Neural cell (in vitro differentiated cells): ENCODE data around the gene APMAP. TPM values are rescaled to one million over a fixed set of nuclear protein-coding genes. Genes with fewer than 3 reads are reported as not detected.

ENCODE experiments used
- H2AFZ ChIP-seq: fragments of 200-600, 300-800 bp; sonication (generic), shearing (Covaris generic); 2 replicates; pipeline ENCODE4 v1.6.0; 2014; ENCODE audit warnings: low read depth, mild to moderate bottlenecking, antibody characterized with exemption, low read length, moderate library complexity
- H3F3A ChIP-seq: fragments of 200-600 bp; shearing (Covaris generic); 2 replicates; pipeline ENCODE4 v1.6.1; 2016; ENCODE audit warnings: mild to moderate bottlenecking, moderate library complexity, mixed read lengths, antibody characterized with exemption, low read length; ENCODE audit not compliant: insufficient read depth, poor library complexity, severe bottlenecking
- H3K27ac ChIP-seq: fragments of 200-600, 300-800 bp; sonication (generic), shearing (Covaris generic); 2 replicates; pipeline ENCODE4 v1.5.1; 2014; ENCODE audit warnings: mild to moderate bottlenecking, low read length, moderate library complexity
- H3K27me3 ChIP-seq: fragments of 300-800, 200-600 bp; sonication (generic), shearing (Covaris generic); 2 replicates; pipeline ENCODE4 v1.6.0; 2014; ENCODE audit warnings: mild to moderate bottlenecking, low read depth, low read length, moderate library complexity; ENCODE audit not compliant: insufficient read depth
- H3K36me3 ChIP-seq: fragments of 300-800, 200-600 bp; sonication (generic), shearing (Covaris generic); 2 replicates; pipeline ENCODE4 v1.5.1; 2014; ENCODE audit warnings: mild to moderate bottlenecking, antibody characterized with exemption, low read length, moderate library complexity; ENCODE audit not compliant: insufficient read depth
- H3K4me2 ChIP-seq: fragments of 300-800, 200-600 bp; sonication (generic), shearing (Covaris generic); 2 replicates; pipeline ENCODE4 v1.6.0; 2014; ENCODE audit warnings: mild to moderate bottlenecking, low read length
- H3K4me3 ChIP-seq: fragments of 300-800, 200-600 bp; sonication (generic), shearing (Covaris generic); 2 replicates; pipeline ENCODE4 v1.5.1; 2014; ENCODE audit warnings: mild to moderate bottlenecking, low read length, moderate library complexity
- H3K79me2 ChIP-seq: fragments of 200-600 bp; shearing (Covaris generic); replicated peaks from 2 replicates; pipeline ENCODE4 v1.6.0; 2014; ENCODE audit warnings: mild to moderate bottlenecking, low read length, moderate library complexity; ENCODE audit not compliant: insufficient read depth
- H3K9ac ChIP-seq: fragments of 300-800, 200-600 bp; sonication (generic), shearing (Covaris generic); 2 replicates; pipeline ENCODE4 v1.6.1; 2016; ENCODE audit warnings: mild to moderate bottlenecking, low read length, mixed read lengths
- H3K9me2 ChIP-seq: fragments of 200-600 bp; shearing (Covaris generic); 2 replicates; pipeline ENCODE4 v1.6.1; 2016; ENCODE audit warnings: mild to moderate bottlenecking, low read length, mixed read lengths; ENCODE audit not compliant: insufficient read depth
- H3K9me3 ChIP-seq: fragments of 200-600, 300-800 bp; sonication (generic), shearing (Covaris generic); 2 replicates; pipeline ENCODE4 v1.6.1; 2016; ENCODE audit warnings: mild to moderate bottlenecking, mixed run types, low read length, moderate library complexity, mixed read lengths
- H4K20me1 ChIP-seq: fragments of 200-600 bp; shearing (Covaris generic); 2 replicates; pipeline ENCODE4 v1.6.1; 2016; ENCODE audit warnings: mild to moderate bottlenecking, mixed run types; ENCODE audit not compliant: insufficient read depth
- CTCF ChIP-seq: fragments of 450-650 bp; IDR thresholded peaks from 2 replicates; pipeline ENCODE4 v1.5.1; 2014; ENCODE audit warnings: antibody characterized with exemption, mild to moderate bottlenecking, moderate library complexity; ENCODE audit not compliant: poor library complexity, severe bottlenecking
- EP300 ChIP-seq: fragments of 450-650 bp; conservative IDR thresholded peaks from 2 replicates; pipeline ENCODE4 v1.6.1; 2014; ENCODE audit warnings: antibody characterized with exemption, mild to moderate bottlenecking, moderate library complexity; ENCODE audit not compliant: poor library complexity, severe bottlenecking
- EZH2 ChIP-seq: fragments of 200-600, 300-800 bp; shearing (Covaris generic), sonication (generic); IDR thresholded peaks from 2 replicates; pipeline ENCODE4 v1.6.1; 2014; ENCODE audit warnings: antibody characterized with exemption, low read length, borderline replicate concordance, mild to moderate bottlenecking; ENCODE audit not compliant: insufficient read depth, poor library complexity, severe bottlenecking
- MXI1 ChIP-seq: fragments of 450-650 bp; conservative IDR thresholded peaks from 2 replicates; pipeline ENCODE4 v1.6.1; 2014; ENCODE audit warnings: antibody characterized with exemption, mild to moderate bottlenecking; ENCODE audit not compliant: poor library complexity, severe bottlenecking
- POLR2AphosphoS5 ChIP-seq: IDR thresholded peaks from 2 replicates; pipeline ENCODE4 v1.6.1; 2012
- RAD21 ChIP-seq: fragments of 450-650 bp; conservative IDR thresholded peaks from 2 replicates; pipeline ENCODE4 v1.6.1; 2014; ENCODE audit warnings: antibody characterized with exemption, mild to moderate bottlenecking, moderate library complexity
- REST ChIP-seq: IDR thresholded peaks from 2 replicates; pipeline ENCODE4 v1.6.1; 2012; ENCODE audit warnings: borderline replicate concordance
- SMC3 ChIP-seq: fragments of 450-650 bp; conservative IDR thresholded peaks from 2 replicates; pipeline ENCODE4 v1.6.1; 2014; ENCODE audit warnings: antibody characterized with exemption, mild to moderate bottlenecking, moderate library complexity; ENCODE audit not compliant: poor library complexity
- TAF1 ChIP-seq: IDR thresholded peaks from 2 replicates; pipeline ENCODE4 v1.6.1; 2012; ENCODE audit warnings: low read depth
- polyA plus RNA-seq: library from polyadenylated mRNA; depleted of rRNA; stranded (reverse); fragments of >200 nt; gene quantifications from 2 replicates; pipeline ENCODE4 v1.2.3, GENCODE V29; 2014

The APMAP gene
- polyA plus RNA-seq, 1 donor from 2014 or later: 140 TPM

GRCh38 chr20:24954566-24954965, 38.0 kb downstream of the APMAP start:
- no peak overlapping the region for H3K4me2 ChIP-seq
- TF ChIP-seq POLR2AphosphoS5 (no peak), MXI1 (no peak)
- no peaks in the 10 kb centered on the region for H3K9me3 ChIP-seq
- no peak overlapping the region for H3K4me3 ChIP-seq
- no peak overlapping the region for H2AFZ ChIP-seq
- no peaks in the 10 kb centered on the region for H3K9me2 ChIP-seq
- H3K27me3 ChIP-seq: no peaks in the 10 kb centered on the region
- H3K36me3 ChIP-seq: no peaks in the 10 kb centered on the region
- no peaks in the 10 kb centered on the region for H3F3A ChIP-seq
- H3K9ac ChIP-seq: no peak overlapping the region
- H3K27ac ChIP-seq: no peak overlapping the region
- no peaks in the 10 kb centered on the region for H4K20me1 ChIP-seq
- H3K79me2 ChIP-seq: no peaks in the 10 kb centered on the region

GRCh38 chr20:24954151-24954550, 38.4 kb downstream of the APMAP start:
- no peak overlapping the region for H3K27ac ChIP-seq
- no peak overlapping the region for H3K9ac ChIP-seq
- H3K4me2 ChIP-seq: no peak overlapping the region
- H3K4me3 ChIP-seq: no peak overlapping the region
- H3K27me3 ChIP-seq: no peaks in the 10 kb centered on the region
- no peaks in the 10 kb centered on the region for H4K20me1 ChIP-seq
- H3K36me3 ChIP-seq: no peaks in the 10 kb centered on the region
- H3F3A ChIP-seq: no peaks in the 10 kb centered on the region
- TF ChIP-seq EZH2 (no peak), CTCF (no peak), RAD21 (no peak), SMC3 (no peak), MXI1 (no peak), EP300 (no peak), TAF1 (no peak), REST (no peak), POLR2AphosphoS5 (no peak)
- no peaks in the 10 kb centered on the region for H3K79me2 ChIP-seq
- H3K9me3 ChIP-seq: no peaks in the 10 kb centered on the region
- no peaks in the 10 kb centered on the region for H3K9me2 ChIP-seq
- no peak overlapping the region for H2AFZ ChIP-seq

GRCh38 chr20:24953621-24954133, 38.9 kb downstream of the APMAP start:
- no peaks in the 10 kb centered on the region for H3K79me2 ChIP-seq
- no peaks in the 10 kb centered on the region for H3K36me3 ChIP-seq
- H3K4me2 ChIP-seq: no peak overlapping the region
- H3F3A ChIP-seq: no peaks in the 10 kb centered on the region
- no peak overlapping the region for H3K9ac ChIP-seq
- no peak overlapping the region for H2AFZ ChIP-seq
- H3K27ac ChIP-seq: no peak overlapping the region
- no peaks in the 10 kb centered on the region for H4K20me1 ChIP-seq
- H3K9me3 ChIP-seq: no peaks in the 10 kb centered on the region
- no peak for TF ChIP-seq SMC3
- TF ChIP-seq TAF1: no peak
- TF ChIP-seq EZH2: no peak
- TF ChIP-seq MXI1: no peak
- H3K4me3 ChIP-seq: no peak overlapping the region
- H3K9me2 ChIP-seq: no peaks in the 10 kb centered on the region
- no peaks in the 10 kb centered on the region for H3K27me3 ChIP-seq
